Stimulated activated naive CD8-positive, alpha-beta T cell treated with anti-CD3 and anti-CD28 coated beads, Interleukin-15, Interleukin-2, amounts not matched to agents 100 ng/mL and 50 ng/mL, for 24 hours (primary cell): ENCODE measurements around the gene ARMC7.
A peak's percentile ranks its signal among the peaks of the same experiment; 100 is the strongest.
"Not testable (repeated sequence)": the region's sequence is repeated elsewhere in the genome, so short reads cannot be mapped to it uniquely, and the experiment has no call there.

ENCODE experiments used
- H3K27ac Mint-ChIP-seq: one replicate; pipeline ENCODE4 v1.8.0; 2021; ENCODE audit warnings: mild to moderate bottlenecking, mixed read lengths
- H3K27me3 Mint-ChIP-seq: one replicate; pipeline ENCODE4 v1.8.0; 2021; ENCODE audit warnings: mixed read lengths
- H3K36me3 Mint-ChIP-seq: one replicate; pipeline ENCODE4 v1.8.0; 2021; ENCODE audit warnings: low read depth, mixed read lengths
- H3K4me1 Mint-ChIP-seq: one replicate; pipeline ENCODE4 v1.8.0; 2021; ENCODE audit warnings: low read depth, mixed read lengths
- H3K4me3 Mint-ChIP-seq: one replicate; pipeline ENCODE4 v1.8.0; 2021; ENCODE audit warnings: mild to moderate bottlenecking, mixed read lengths
- H3K9me3 Mint-ChIP-seq: one replicate; pipeline ENCODE4 v1.8.0; 2021; ENCODE audit warnings: mixed read lengths

Gene ARMC7

GRCh38 chr17:75072909-75073308 is 36.9 kb upstream of the ARMC7 start:
- H3K27ac Mint-ChIP-seq, H3K9me3 Mint-ChIP-seq, H3K36me3 Mint-ChIP-seq, H3K4me3 Mint-ChIP-seq, H3K27me3 Mint-ChIP-seq: not testable (repeated sequence)
- H3K4me1 Mint-ChIP-seq = peaks cover 17% of the 10 kb centered on the region

- no peak overlapping the region for H3K27ac Mint-ChIP-seq
- no peaks in the 10 kb centered on the region for H3K36me3 Mint-ChIP-seq
- H3K27me3 Mint-ChIP-seq = no peaks in the 10 kb centered on the region
- H3K4me3 Mint-ChIP-seq = no peak overlapping the region
- H3K9me3 Mint-ChIP-seq = no peaks in the 10 kb centered on the region
- H3K4me1 Mint-ChIP-seq = peaks cover 21% of the 10 kb centered on the region
Measured at GRCh38 chr17:75073618-75074047, 36.1 kb upstream of the ARMC7 start.

GRCh38 chr17:75074532-75074931 is 35.2 kb upstream of the ARMC7 start:
- H3K27ac Mint-ChIP-seq = no peak overlapping the region
- no peaks in the 10 kb centered on the region for H3K27me3 Mint-ChIP-seq
- H3K9me3 Mint-ChIP-seq = no peaks in the 10 kb centered on the region
- peaks cover 27% of the 10 kb centered on the region for H3K4me1 Mint-ChIP-seq
- no peak overlapping the region for H3K4me3 Mint-ChIP-seq
- no peaks in the 10 kb centered on the region for H3K36me3 Mint-ChIP-seq

GRCh38 chr17:75075597-75076336 is 34.0 kb upstream of the ARMC7 start:
- Mint-ChIP-seq H3K36me3 (no peaks in the 10 kb centered on the region), H3K27me3 (no peaks in the 10 kb centered on the region), H3K4me1 (peaks cover 32% of the 10 kb centered on the region), H3K4me3 (no peak overlapping the region), H3K9me3 (no peaks in the 10 kb centered on the region), H3K27ac (no peak overlapping the region)

- peak overlapping the region; percentile 53 for H3K4me3 Mint-ChIP-seq
- no peak overlapping the region for H3K27ac Mint-ChIP-seq
- no peaks in the 10 kb centered on the region for H3K36me3 Mint-ChIP-seq
- no peaks in the 10 kb centered on the region for H3K9me3 Mint-ChIP-seq
- H3K4me1 Mint-ChIP-seq = peaks cover 32% of the 10 kb centered on the region
- H3K27me3 Mint-ChIP-seq = no peaks in the 10 kb centered on the region
Measured at GRCh38 chr17:75077072-75077495, 32.7 kb upstream of the ARMC7 start.

- Mint-ChIP-seq H3K27me3 (no peaks in the 10 kb centered on the region), H3K4me3 (peak overlapping the region; percentile 53), H3K9me3 (no peaks in the 10 kb centered on the region), H3K4me1 (peaks cover 32% of the 10 kb centered on the region), H3K36me3 (no peaks in the 10 kb centered on the region), H3K27ac (no peak overlapping the region)
Measured at GRCh38 chr17:75077496-75078283, 32.1 kb upstream of the ARMC7 start.

- no peaks in the 10 kb centered on the region for H3K36me3 Mint-ChIP-seq
- H3K27ac Mint-ChIP-seq = no peak overlapping the region
- H3K4me3 Mint-ChIP-seq = peak overlapping the region; percentile 53
- H3K9me3 Mint-ChIP-seq = no peaks in the 10 kb centered on the region
- peaks cover 32% of the 10 kb centered on the region for H3K4me1 Mint-ChIP-seq
- H3K27me3 Mint-ChIP-seq = no peaks in the 10 kb centered on the region
Measured at GRCh38 chr17:75078284-75079022, 31.3 kb upstream of the ARMC7 start.

GRCh38 chr17:75079023-75079373 is 30.8 kb upstream of the ARMC7 start:
- Mint-ChIP-seq H3K4me3 (no peak overlapping the region), H3K27me3 (no peaks in the 10 kb centered on the region), H3K27ac (no peak overlapping the region), H3K36me3 (no peaks in the 10 kb centered on the region), H3K4me1 (peaks cover 36% of the 10 kb centered on the region), H3K9me3 (no peaks in the 10 kb centered on the region)

- Mint-ChIP-seq H3K36me3 (no peaks in the 10 kb centered on the region), H3K9me3 (no peaks in the 10 kb centered on the region), H3K4me1 (peaks cover 43% of the 10 kb centered on the region), H3K4me3 (no peak overlapping the region), H3K27ac (no peak overlapping the region), H3K27me3 (no peaks in the 10 kb centered on the region)
Measured at GRCh38 chr17:75081611-75082540, 27.9 kb upstream of the ARMC7 start.

GRCh38 chr17:75082683-75083082 is 27.1 kb upstream of the ARMC7 start:
- peaks cover 44% of the 10 kb centered on the region for H3K4me1 Mint-ChIP-seq
- H3K9me3 Mint-ChIP-seq = no peaks in the 10 kb centered on the region
- no peaks in the 10 kb centered on the region for H3K27me3 Mint-ChIP-seq
- H3K36me3 Mint-ChIP-seq = no peaks in the 10 kb centered on the region
- no peak overlapping the region for H3K4me3 Mint-ChIP-seq
- H3K27ac Mint-ChIP-seq = no peak overlapping the region

GRCh38 chr17:75084039-75084660 is 25.6 kb upstream of the ARMC7 start:
- Mint-ChIP-seq H3K27ac (no peak overlapping the region), H3K4me3 (no peak overlapping the region), H3K4me1 (peaks cover 37% of the 10 kb centered on the region), H3K27me3 (no peaks in the 10 kb centered on the region), H3K36me3 (no peaks in the 10 kb centered on the region), H3K9me3 (no peaks in the 10 kb centered on the region)

- Mint-ChIP-seq H3K27me3 (no peaks in the 10 kb centered on the region), H3K4me3 (peak overlapping the region; percentile 0), H3K36me3 (no peaks in the 10 kb centered on the region), H3K9me3 (no peaks in the 10 kb centered on the region), H3K27ac (peak overlapping the region; percentile 46), H3K4me1 (peaks cover 37% of the 10 kb centered on the region)
Measured at GRCh38 chr17:75086496-75087181, 23.1 kb upstream of the ARMC7 start.

GRCh38 chr17:75087182-75087557 is 22.6 kb upstream of the ARMC7 start:
- Mint-ChIP-seq H3K27me3 (no peaks in the 10 kb centered on the region), H3K36me3 (no peaks in the 10 kb centered on the region), H3K27ac (peak overlapping the region; percentile 42), H3K4me3 (peak overlapping the region; percentile 62), H3K4me1 (peaks cover 37% of the 10 kb centered on the region), H3K9me3 (no peaks in the 10 kb centered on the region)
